Neuronal stem cell (in vitro differentiated cells): ENCODE data around the gene CYGB. TPM values are rescaled to one million over a fixed set of nuclear protein-coding genes. Genes with fewer than 3 reads are reported as not detected.

Experiments used
- DNase-seq: peaks from one replicate; pipeline ENCODE4 v3.0.0-alpha.2; 2013; ENCODE audit warnings: low spot score
- H2AFZ ChIP-seq: one replicate; pipeline ENCODE4 v1.6.1; 2013; ENCODE audit warnings: mild to moderate bottlenecking, low read length, inconsistent platforms
- H2AK5ac ChIP-seq: 2 replicates; pipeline ENCODE4 v1.6.1; 2013; ENCODE audit warnings: low read depth, mild to moderate bottlenecking, inconsistent platforms, low read length, moderate library complexity, mixed read lengths
- H2BK120ac ChIP-seq: 2 replicates; pipeline ENCODE4 v1.6.1; 2013; ENCODE audit warnings: low read depth, mild to moderate bottlenecking, inconsistent platforms, low read length, moderate library complexity, mixed read lengths
- H2BK12ac ChIP-seq: one replicate; pipeline ENCODE4 v1.6.1; 2013; ENCODE audit warnings: low read length, inconsistent platforms
- H2BK15ac ChIP-seq: 2 replicates; pipeline ENCODE4 v1.6.1; 2013; ENCODE audit warnings: mild to moderate bottlenecking, low read length, inconsistent platforms, mixed read lengths
- H2BK5ac ChIP-seq: one replicate; pipeline ENCODE4 v1.6.1; 2013; ENCODE audit warnings: inconsistent platforms, mild to moderate bottlenecking, low read length, moderate library complexity
- H3K14ac ChIP-seq: one replicate; pipeline ENCODE4 v1.6.1; 2013; ENCODE audit warnings: low read length, inconsistent platforms
- H3K18ac ChIP-seq: 2 replicates; pipeline ENCODE4 v1.6.1; 2013; ENCODE audit warnings: low read length, inconsistent platforms
- H3K23ac ChIP-seq: 2 replicates; pipeline ENCODE4 v1.6.1; 2013; ENCODE audit warnings: low read depth, mild to moderate bottlenecking, mixed read lengths, low read length, inconsistent platforms; ENCODE audit not compliant: poor library complexity
- H3K27ac ChIP-seq: replicated peaks from 3 replicates; pipeline ENCODE4 v1.5.1; 2013; ENCODE audit warnings: low read length, inconsistent platforms
- H3K27me3 ChIP-seq, 3 experiments: 2 replicates each; pipeline ENCODE4 v1.6.1; 2013; ENCODE audit warnings: low read length in 3 of 3, mild to moderate bottlenecking in 2 of 3, inconsistent platforms in 1 of 3, low read depth in 1 of 3, mixed read lengths in 1 of 3, moderate library complexity in 1 of 3; ENCODE audit not compliant: control insufficient read depth in 3 of 3, insufficient read depth in 3 of 3
- H3K36me3 ChIP-seq, 2 donors: replicated peaks in 1 of 2; 2 replicates each; pipeline ENCODE4 v1.6.1; 2013; ENCODE audit warnings: low read length in 2 of 2; ENCODE audit not compliant: control insufficient read depth in 2 of 2, insufficient read depth in 2 of 2
- H3K4ac ChIP-seq: 2 replicates; pipeline ENCODE4 v1.6.1; 2013; ENCODE audit warnings: inconsistent platforms, mild to moderate bottlenecking, low read length, moderate library complexity
- H3K4me1 ChIP-seq, 2 donors: 1 replicate in 1 of 2; 2 replicates in 1 of 2; pipeline ENCODE4 v1.6.1; 2013; ENCODE audit warnings: low read length in 2 of 2, low read depth in 1 of 2; ENCODE audit not compliant: control insufficient read depth in 2 of 2, insufficient read depth in 1 of 2
- H3K4me2 ChIP-seq: one replicate; pipeline ENCODE4 v1.6.1; 2013; ENCODE audit warnings: mild to moderate bottlenecking, low read length, inconsistent platforms; ENCODE audit not compliant: insufficient read depth, poor library complexity, severe bottlenecking
- H3K4me3 ChIP-seq, 2 donors: 2 replicates each; pipeline ENCODE4 v1.5.1; 2013; ENCODE audit warnings: low read length in 2 of 2, mild to moderate bottlenecking in 2 of 2, inconsistent platforms in 1 of 2, moderate library complexity in 1 of 2
- H3K79me1 ChIP-seq: one replicate; pipeline ENCODE4 v1.6.1; 2013; ENCODE audit warnings: low read depth, mild to moderate bottlenecking, inconsistent platforms, low read length, moderate library complexity
- H3K9ac ChIP-seq: one replicate; pipeline ENCODE4 v1.6.1; 2013; ENCODE audit warnings: mild to moderate bottlenecking, low read depth, low read length, inconsistent platforms; ENCODE audit not compliant: poor library complexity
- H3K9me3 ChIP-seq, 2 donors: replicated peaks in 1 of 2; 2 replicates each; pipeline versions ENCODE3 to v1.6.1; 2013; ENCODE audit warnings: low read length in 2 of 2, mild to moderate bottlenecking in 2 of 2, inconsistent platforms in 1 of 2, low read depth in 1 of 2, mixed read lengths in 1 of 2, moderate library complexity in 1 of 2; ENCODE audit not compliant: control insufficient read depth in 2 of 2, insufficient read depth in 1 of 2
- H4K8ac ChIP-seq: one replicate; pipeline ENCODE4 v1.6.1; 2013; ENCODE audit warnings: low read depth, mild to moderate bottlenecking, inconsistent platforms, low read length, moderate library complexity
- H4K91ac ChIP-seq: one replicate; pipeline ENCODE4 v1.6.1; 2013; ENCODE audit warnings: low read length, low read depth, mild to moderate bottlenecking, inconsistent platforms; ENCODE audit not compliant: poor library complexity
- WGBS, 2 donors: extraction: QIAGEN DNeasy Blood & Tissue Kit; methylation state at CpG; one replicate each; pipeline ENCODE4 v1.1.7; 2013; ENCODE audit warnings: missing lambda C conversion rate in 2 of 2, mixed read lengths in 1 of 2; ENCODE audit not compliant: insufficient read length in 2 of 2, insufficient replicate concordance in 1 of 2; ENCODE audit errors: extremely low coverage in 2 of 2; 5-methylcytosine and 5-hydroxymethylcytosine counted together
- small RNA-seq: library from polyadenylated mRNA; stranded (forward); fragments of <200 nt; extraction: miRNeasy Mini kit (QIAGEN cat#:217004); gene quantifications from one replicate; pipeline ENCODE3, GENCODE V24; 2013; ENCODE audit not compliant: insufficient read depth

CYGB gene

DNA sequence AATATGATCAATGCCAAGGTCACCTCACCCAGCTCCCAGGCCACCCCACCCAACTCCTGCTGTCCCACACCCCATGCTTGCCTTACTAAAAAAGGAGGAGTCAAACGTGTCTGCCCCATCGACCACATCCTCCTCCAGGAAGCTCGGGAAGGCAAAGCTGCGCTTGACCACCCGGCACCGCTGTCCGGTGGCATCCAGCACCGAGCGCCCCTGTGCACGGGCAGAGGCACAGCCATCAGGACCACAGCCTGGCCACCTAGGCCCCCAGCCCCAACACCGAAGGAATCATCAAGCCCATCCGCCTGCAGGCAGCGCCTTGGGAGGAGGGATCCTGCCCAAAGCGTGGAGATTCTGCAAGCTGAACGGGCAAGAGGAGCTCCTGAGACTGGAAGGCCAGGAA lies 59.9 kb downstream of the CYGB start:
- Histone ChIP-seq H3K4me3 (peak overlapping the region in 1 of 2 donors; percentile 32), H3K4me2 (no peak overlapping the region), H2BK120ac (no peak overlapping the region), H2AK5ac (peak overlapping the region; percentile 91), H4K91ac (no peak overlapping the region), H3K9ac (no peak overlapping the region), H2BK15ac (no peak overlapping the region), H3K27ac (no peak overlapping the region), H3K4me1 (peaks cover 10 to 11% of the 10 kb centered on the region in 2 donors), H3K4ac (no peak overlapping the region), H2BK12ac (peak overlapping the region; percentile 31), H3K79me1 (peaks cover 1% of the 10 kb centered on the region), H2AFZ (no peak overlapping the region), H3K18ac (no peak overlapping the region), H3K9me3 (peaks cover 0 to 2% of the 10 kb centered on the region in 2 donors), H2BK5ac (no peak overlapping the region), H4K8ac (no peak overlapping the region), H3K23ac (peak overlapping the region; percentile 25), H3K36me3 (peaks cover 0 to 2% of the 10 kb centered on the region in 2 donors), H3K14ac (peak overlapping the region; percentile 76), H3K27me3 (peaks cover 0 to 15% (median 0%) of the 10 kb centered on the region in 3 experiments)
- no peak for DNase-seq
- no CpG with 5 or more reads among the region's 15 CpGs for WGBS, 2 donors

Small RNA genes lying within 50 kb of the gene (small RNA-seq; reads per million reads assigned to genes)
- gene SNORD1A (not detected), gene SNORD1B (939 reads per million, percentile 99 among the genes with 10 or more reads in this experiment)
